ENCODE measurements around the gene MORN2. TPM values are rescaled to one million over a fixed set of nuclear protein-coding genes. Genes with fewer than 3 reads are reported as not detected.

MORN2 gene
- total and polyA plus RNA-seq, 9 of the 15 experiments (the other 6 are each of a cell fraction or from before 2014, with no cell fraction given): 10.4 to 39.5 (median 20.8) TPM

DNA sequence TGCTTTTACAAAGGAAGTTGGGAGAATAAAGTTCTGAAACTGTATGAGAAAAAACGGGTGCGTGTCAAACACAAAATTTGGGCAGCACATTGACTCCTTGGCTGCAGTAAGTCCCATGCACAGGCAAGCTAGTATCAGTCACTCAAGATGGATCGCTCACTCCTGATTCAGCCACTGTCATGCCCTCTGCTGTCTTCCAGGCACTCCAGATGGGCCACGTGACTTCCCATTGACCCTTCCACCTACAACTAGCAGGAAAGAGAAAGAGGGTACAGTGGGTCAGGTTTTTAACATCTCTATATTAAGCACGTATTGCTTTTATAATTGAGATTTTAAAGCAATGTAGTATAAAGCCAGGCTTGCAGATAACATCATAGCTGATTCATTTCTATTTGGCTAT lies 22.5 kb downstream of the MORN2 start (continued):
- TF ChIP-seq, protein P1, sequence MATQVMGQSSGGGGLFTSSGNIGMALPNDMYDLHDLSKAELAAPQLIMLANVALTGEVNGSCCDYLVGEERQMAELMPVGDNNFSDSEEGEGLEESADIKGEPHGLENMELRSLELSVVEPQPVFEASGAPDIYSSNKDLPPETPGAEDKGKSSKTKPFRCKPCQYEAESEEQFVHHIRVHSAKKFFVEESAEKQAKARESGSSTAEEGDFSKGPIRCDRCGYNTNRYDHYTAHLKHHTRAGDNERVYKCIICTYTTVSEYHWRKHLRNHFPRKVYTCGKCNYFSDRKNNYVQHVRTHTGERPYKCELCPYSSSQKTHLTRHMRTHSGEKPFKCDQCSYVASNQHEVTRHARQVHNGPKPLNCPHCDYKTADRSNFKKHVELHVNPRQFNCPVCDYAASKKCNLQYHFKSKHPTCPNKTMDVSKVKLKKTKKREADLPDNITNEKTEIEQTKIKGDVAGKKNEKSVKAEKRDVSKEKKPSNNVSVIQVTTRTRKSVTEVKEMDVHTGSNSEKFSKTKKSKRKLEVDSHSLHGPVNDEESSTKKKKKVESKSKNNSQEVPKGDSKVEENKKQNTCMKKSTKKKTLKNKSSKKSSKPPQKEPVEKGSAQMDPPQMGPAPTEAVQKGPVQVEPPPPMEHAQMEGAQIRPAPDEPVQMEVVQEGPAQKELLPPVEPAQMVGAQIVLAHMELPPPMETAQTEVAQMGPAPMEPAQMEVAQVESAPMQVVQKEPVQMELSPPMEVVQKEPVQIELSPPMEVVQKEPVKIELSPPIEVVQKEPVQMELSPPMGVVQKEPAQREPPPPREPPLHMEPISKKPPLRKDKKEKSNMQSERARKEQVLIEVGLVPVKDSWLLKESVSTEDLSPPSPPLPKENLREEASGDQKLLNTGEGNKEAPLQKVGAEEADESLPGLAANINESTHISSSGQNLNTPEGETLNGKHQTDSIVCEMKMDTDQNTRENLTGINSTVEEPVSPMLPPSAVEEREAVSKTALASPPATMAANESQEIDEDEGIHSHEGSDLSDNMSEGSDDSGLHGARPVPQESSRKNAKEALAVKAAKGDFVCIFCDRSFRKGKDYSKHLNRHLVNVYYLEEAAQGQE (IDR thresholded peaks at IDR 0.05; ENCODE audit: borderline replicate concordance): 0 out of 2 replicates have a peak, but pooled peaks have one; percentile 6
- TF ChIP-seq, protein P1 (CRISPR knock-in tag; IDR thresholded peaks at IDR 0.05; ENCODE audit: low read depth): no peak
- no peak for TF ChIP-seq PHF8 (IDR thresholded peaks at IDR 0.05; ENCODE audit: borderline replicate concordance, low read length)
- TF ChIP-seq NFIC (IDR thresholded peaks at IDR 0.05): no peak
- TF ChIP-seq, protein P2, sequence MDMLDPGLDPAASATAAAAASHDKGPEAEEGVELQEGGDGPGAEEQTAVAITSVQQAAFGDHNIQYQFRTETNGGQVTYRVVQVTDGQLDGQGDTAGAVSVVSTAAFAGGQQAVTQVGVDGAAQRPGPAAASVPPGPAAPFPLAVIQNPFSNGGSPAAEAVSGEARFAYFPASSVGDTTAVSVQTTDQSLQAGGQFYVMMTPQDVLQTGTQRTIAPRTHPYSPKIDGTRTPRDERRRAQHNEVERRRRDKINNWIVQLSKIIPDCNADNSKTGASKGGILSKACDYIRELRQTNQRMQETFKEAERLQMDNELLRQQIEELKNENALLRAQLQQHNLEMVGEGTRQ (CRISPR knock-in tag; IDR thresholded peaks at IDR 0.05): peak; percentile 78
- TF ChIP-seq CBFA2T2 (conservative IDR thresholded peaks at IDR 0.05): 0 out of 2 replicates have a peak, but pooled peaks have one; percentile 13
- no peak for TF ChIP-seq FOXP1 (CRISPR knock-in tag; IDR thresholded peaks at IDR 0.05)
- TF ChIP-seq SMAD3 (CRISPR knock-in tag; conservative IDR thresholded peaks at IDR 0.05): no peak
- no peak for TF ChIP-seq THRAP3 (IDR thresholded peaks at IDR 0.05; ENCODE audit: borderline replicate concordance)
- TF ChIP-seq, protein P3, sequence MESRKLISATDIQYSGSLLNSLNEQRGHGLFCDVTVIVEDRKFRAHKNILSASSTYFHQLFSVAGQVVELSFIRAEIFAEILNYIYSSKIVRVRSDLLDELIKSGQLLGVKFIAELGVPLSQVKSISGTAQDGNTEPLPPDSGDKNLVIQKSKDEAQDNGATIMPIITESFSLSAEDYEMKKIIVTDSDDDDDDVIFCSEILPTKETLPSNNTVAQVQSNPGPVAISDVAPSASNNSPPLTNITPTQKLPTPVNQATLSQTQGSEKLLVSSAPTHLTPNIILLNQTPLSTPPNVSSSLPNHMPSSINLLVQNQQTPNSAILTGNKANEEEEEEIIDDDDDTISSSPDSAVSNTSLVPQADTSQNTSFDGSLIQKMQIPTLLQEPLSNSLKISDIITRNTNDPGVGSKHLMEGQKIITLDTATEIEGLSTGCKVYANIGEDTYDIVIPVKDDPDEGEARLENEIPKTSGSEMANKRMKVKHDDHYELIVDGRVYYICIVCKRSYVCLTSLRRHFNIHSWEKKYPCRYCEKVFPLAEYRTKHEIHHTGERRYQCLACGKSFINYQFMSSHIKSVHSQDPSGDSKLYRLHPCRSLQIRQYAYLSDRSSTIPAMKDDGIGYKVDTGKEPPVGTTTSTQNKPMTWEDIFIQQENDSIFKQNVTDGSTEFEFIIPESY (CRISPR knock-in tag; IDR thresholded peaks at IDR 0.05): no peak
- no peak for TF ChIP-seq DNMT1 (IDR thresholded peaks at IDR 0.05)
- TF ChIP-seq, protein P4, sequence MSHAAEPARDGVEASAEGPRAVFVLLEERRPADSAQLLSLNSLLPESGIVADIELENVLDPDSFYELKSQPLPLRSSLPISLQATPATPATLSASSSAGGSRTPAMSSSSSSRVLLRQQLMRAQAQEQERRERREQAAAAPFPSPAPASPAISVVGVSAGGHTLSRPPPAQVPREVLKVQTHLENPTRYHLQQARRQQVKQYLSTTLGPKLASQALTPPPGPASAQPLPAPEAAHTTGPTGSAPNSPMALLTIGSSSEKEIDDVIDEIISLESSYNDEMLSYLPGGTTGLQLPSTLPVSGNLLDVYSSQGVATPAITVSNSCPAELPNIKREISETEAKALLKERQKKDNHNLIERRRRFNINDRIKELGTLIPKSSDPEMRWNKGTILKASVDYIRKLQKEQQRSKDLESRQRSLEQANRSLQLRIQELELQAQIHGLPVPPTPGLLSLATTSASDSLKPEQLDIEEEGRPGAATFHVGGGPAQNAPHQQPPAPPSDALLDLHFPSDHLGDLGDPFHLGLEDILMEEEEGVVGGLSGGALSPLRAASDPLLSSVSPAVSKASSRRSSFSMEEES (CRISPR knock-in tag; IDR thresholded peaks at IDR 0.05): peak; percentile 35; the same call in 1 of the 2 replicates
- TF ChIP-seq GABPB1 (CRISPR knock-in tag; IDR thresholded peaks at IDR 0.05): no peak

All from K562 (cell line).